GM12892 (cell line): ENCODE results near the gene CDH23.

Source experiments
- DNase-seq: peaks from one replicate; pipeline ENCODE4 v3.0.0; 2011; ENCODE audit not compliant: insufficient read length
- FAIRE-seq: peaks from 2 replicates; lab custom pipeline; 2011; peaks lifted over from hg19 to GRCh38; lab: Jason Lieb, UNC
- POLR2A ChIP-seq: IDR thresholded peaks from 2 replicates; pipeline ENCODE4 v1.6.1; 2011; ENCODE audit warnings: low read depth, low read length, control low read depth
- POLR2AphosphoS5 ChIP-seq: IDR thresholded peaks from 2 replicates; pipeline ENCODE4 v1.6.1; 2011; ENCODE audit warnings: low read depth, low read length, control low read depth
- TAF1 ChIP-seq: IDR thresholded peaks from 2 replicates; pipeline ENCODE4 v1.6.1; 2011; ENCODE audit warnings: low read depth, mild to moderate bottlenecking, control low read depth, low read length, borderline replicate concordance

The CDH23 gene

DNA sequence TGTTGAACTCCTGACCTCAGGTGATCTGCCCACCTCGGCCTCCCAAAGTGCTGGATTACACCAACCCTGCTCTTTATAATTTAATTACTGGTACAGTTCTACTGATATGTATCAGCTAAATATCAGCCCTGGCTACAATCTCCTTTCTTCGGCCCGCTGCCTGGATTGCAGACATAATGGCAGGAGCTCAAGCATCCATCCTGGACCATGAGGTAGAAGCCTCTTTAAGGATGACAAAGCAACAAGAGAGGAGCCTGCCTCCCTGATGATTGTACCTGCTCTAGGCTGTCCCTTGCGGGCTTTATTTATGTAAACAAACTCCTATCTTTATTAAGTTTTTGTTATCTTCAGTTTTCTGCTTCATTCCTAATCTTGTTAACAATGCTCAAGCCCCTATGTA, 459.9 kb downstream of the CDH23 start:
- FAIRE-seq, result no peak
- no peak for DNase-seq
- TF ChIP-seq TAF1 (no peak), POLR2A (no peak), POLR2AphosphoS5 (no peak)

DNA sequence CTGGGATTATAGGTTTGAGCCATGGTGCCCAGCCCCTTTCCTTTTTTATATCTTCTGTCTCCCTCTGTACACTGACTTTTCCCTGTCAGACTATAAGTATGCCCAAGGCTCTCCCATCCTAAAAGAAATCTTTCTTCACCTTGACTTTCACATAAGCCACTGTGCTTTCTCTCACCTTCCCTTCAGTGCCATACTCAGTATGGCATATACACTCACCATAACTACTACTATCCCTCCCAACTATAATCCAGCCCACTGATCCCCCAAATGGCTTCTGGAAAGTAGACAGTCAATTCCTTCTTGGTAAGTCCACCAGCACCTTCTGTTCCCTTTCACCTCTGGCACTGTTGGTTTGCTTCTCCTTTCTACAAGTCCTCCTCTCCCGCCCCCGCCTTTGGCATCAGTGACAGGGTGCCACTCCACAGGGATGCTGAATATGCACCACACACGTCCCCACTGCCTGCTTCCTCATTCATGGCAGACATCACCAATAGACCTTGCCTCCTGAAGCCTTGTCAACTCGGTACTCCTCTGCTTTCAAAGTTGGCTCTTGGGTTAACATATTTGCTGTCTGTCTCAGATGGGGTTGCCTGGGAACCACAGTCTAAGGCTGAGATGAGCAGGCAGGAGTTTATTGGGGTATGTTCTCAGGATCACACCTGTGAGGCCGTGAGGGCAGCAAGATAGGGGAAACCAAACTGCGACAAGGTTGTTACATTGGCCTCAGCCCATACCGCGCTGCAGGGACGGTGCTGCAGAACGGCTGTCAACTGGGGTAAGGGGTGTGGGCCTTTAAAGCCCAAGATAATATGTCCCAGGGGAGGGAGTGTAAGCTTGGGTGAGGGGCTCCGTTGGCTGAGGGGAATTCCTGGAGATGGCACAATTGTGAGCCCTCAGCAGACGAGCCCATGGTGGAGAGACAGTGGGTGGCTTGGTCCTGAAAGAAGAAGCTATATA, 461.5 kb downstream of the CDH23 start:
- no peak for DNase-seq
- FAIRE-seq, result no peak
- no peak for TF ChIP-seq TAF1
- TF ChIP-seq POLR2A, result no peak
- TF ChIP-seq POLR2AphosphoS5, result no peak

DNA sequence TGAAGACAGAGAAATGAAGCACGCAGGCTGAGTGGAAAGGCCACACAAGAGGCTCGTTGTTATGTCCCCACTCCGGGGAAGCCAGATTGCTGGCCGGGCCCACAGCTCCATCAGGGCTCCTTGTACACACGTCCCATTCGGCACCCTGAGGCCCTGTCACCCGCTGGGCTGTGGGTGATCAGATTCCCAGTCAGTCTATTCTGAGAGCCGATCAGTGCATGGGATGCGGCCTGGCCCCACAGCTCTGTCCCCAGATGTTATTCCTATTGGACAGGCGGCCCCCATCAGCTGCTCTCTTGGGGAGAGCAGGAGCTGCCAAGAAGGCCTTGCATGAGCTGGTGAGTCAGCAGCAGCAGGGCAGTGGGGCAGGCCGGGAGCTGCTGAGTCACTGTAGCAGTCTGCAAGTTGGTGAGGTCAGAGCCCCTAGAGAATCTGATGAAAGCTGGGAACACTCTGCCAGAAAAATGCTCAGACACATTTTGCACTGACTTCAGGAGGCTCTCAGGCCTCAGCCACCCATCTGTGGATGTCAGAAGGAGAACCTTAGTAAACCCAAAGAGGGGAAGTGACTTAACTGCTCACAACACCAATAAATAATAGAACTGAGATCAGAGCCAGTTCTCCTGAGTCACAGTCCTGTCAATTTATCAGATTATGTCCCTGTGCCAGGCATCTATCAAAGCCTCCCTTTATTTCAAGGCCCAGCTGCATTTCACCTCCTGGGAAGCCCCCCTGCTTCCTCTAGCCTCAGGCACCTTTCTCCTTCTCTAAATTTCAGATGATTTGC, 463.7 kb downstream of the CDH23 start:
- TF ChIP-seq TAF1 (no peak), POLR2A (no peak), POLR2AphosphoS5 (no peak)
- FAIRE-seq (no peak), DNase-seq (no peak)

DNA sequence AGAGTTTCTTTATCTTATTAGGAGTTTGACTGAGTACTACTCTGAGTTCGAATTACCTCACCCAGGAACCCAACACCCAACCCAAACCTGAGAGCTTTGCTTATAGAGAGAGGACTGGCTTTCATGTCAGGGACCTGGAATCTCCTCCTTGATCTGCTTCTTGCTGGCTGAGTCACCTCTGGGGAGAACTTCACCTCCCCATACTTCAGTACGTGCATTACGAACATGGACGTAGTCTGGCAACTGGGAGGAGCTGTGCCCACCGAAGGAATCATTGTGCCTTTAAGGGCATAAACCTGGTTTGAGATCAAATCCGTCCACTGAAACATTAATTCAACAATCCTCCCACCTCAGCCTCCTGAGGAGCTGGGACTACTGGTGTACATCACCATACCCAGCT, 466.5 kb downstream of the CDH23 start:
- no peak for DNase-seq

DNA sequence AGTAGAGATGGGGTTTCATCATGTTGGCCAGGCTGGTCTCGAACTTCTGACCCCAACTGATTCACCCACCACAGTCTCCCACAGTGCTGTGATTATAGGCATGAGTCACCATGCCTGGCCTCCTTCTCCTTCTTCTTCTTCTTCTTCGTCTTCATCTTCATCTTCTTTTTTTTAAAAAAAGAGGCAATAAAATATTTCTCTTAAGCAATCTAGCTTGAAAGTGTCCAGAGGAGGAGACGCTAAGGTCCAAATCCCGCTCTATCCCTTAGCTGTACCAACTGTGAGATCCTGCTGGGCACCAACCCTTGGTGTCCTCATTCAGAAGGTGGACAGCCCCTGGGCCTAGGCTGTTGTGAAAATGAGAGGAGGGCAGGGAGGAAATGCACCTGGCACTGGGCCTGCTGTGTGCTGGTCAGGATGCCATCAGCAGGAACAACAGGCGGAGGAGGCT, 468.2 kb downstream of the CDH23 start:
- TF ChIP-seq POLR2A (no peak), POLR2AphosphoS5 (no peak), TAF1 (no peak)
- FAIRE-seq, result no peak
- no peak for DNase-seq

More for the DNA sequence above, 466.5 kb downstream of the CDH23 start:
- FAIRE-seq, result no peak
- no peak for TF ChIP-seq POLR2A
- no peak for TF ChIP-seq TAF1
- TF ChIP-seq POLR2AphosphoS5, result no peak
